ENCODE measurements around the gene ARID1B. TPM values are rescaled to one million over a fixed set of nuclear protein-coding genes. Genes with fewer than 3 reads are reported as not detected.

ARID1B gene
- total RNA-seq, 1 experiment from 2014 or later, result 24.2 TPM

- H3K36me3 ChIP-seq (ENCODE audit: low read depth, low read length), result no peaks in the 10 kb centered on the region
- CTCF ChIA-PET, result no interaction called here
- H3K4me2 ChIP-seq (ENCODE audit: low read length), result no peak overlapping the region
- no peak for TF ChIP-seq EZH2phosphoT487 (IDR thresholded peaks at IDR 0.05; ENCODE audit: borderline replicate concordance, low read length)
- no peak for TF ChIP-seq CTCF (conservative IDR thresholded peaks at IDR 0.05; ENCODE audit: low read depth, low read length)
- no peak for TF ChIP-seq EZH2 (IDR thresholded peaks at IDR 0.05; ENCODE audit: low read length, unreplicated experiment)
- H3K27ac ChIP-seq (ENCODE audit: low read length), result no peak overlapping the region
- POLR2A ChIA-PET (ENCODE audit: unreplicated experiment), result no interaction called here
- no peaks in the 10 kb centered on the region for H4K20me1 ChIP-seq (ENCODE audit: low read length)
- no peak overlapping the region for H3K4me3 ChIP-seq (ENCODE audit: low read length)
- H3K79me2 ChIP-seq (ENCODE audit: low read length), result peaks cover 96% of the 10 kb centered on the region
- BruUV-seq (replicated peaks), result no TSS peak
- H3K9ac ChIP-seq (ENCODE audit: low read length), result no peak overlapping the region
- ATAC-seq (no peak), DNase-seq (no peak)
- intact Hi-C loops (cut with micrococcal nuclease), result no loop called here
- H3K9me3 ChIP-seq (ENCODE audit: low read length), result no peaks in the 10 kb centered on the region
- H2AFZ ChIP-seq (ENCODE audit: low read length), result no peak overlapping the region
- no peaks in the 10 kb centered on the region for H3K27me3 ChIP-seq (ENCODE audit: low read length)
- no peaks in the 10 kb centered on the region for H3F3A ChIP-seq (ENCODE audit: low read length, unreplicated experiment)
- H3K4me1 ChIP-seq (ENCODE audit: insufficient read depth, low read length), result peaks cover 12% of the 10 kb centered on the region
- no peaks in the 10 kb centered on the region for H3K9me2 ChIP-seq (replicated peaks; ENCODE audit: low read length)
Measured at GRCh38 chr6:156975414-156975813, 198.2 kb downstream of the ARID1B start.

- no peak overlapping the region for H3K9ac ChIP-seq (ENCODE audit: low read length)
- H3K9me3 ChIP-seq (ENCODE audit: low read length), result no peaks in the 10 kb centered on the region
- H4K20me1 ChIP-seq (ENCODE audit: low read length), result no peaks in the 10 kb centered on the region
- no peaks in the 10 kb centered on the region for H3K27me3 ChIP-seq (ENCODE audit: low read length)
- H3K9me2 ChIP-seq (replicated peaks; ENCODE audit: low read length), result no peaks in the 10 kb centered on the region
- H3K79me2 ChIP-seq (ENCODE audit: low read length), result peaks cover 96% of the 10 kb centered on the region
- no peaks in the 10 kb centered on the region for H3F3A ChIP-seq (ENCODE audit: low read length, unreplicated experiment)
- ATAC-seq, result no peak
- peaks cover 22% of the 10 kb centered on the region for H3K4me1 ChIP-seq (ENCODE audit: insufficient read depth, low read length)
- H2AFZ ChIP-seq (ENCODE audit: low read length), result no peak overlapping the region
- no TSS peak for BruUV-seq (replicated peaks)
- intact Hi-C loops (cut with micrococcal nuclease), result no loop called here
- H3K36me3 ChIP-seq (ENCODE audit: low read depth, low read length), result no peaks in the 10 kb centered on the region
- no peak overlapping the region for H3K4me3 ChIP-seq (ENCODE audit: low read length)
- ChIA-PET POLR2A (ENCODE audit: unreplicated experiment) (no interaction called here), CTCF (no interaction called here)
- H3K4me2 ChIP-seq (ENCODE audit: low read length), result no peak overlapping the region
- TF ChIP-seq CTCF (conservative IDR thresholded peaks at IDR 0.05; ENCODE audit: low read depth, low read length) (no peak), EZH2phosphoT487 (IDR thresholded peaks at IDR 0.05; ENCODE audit: borderline replicate concordance, low read length) (no peak), EZH2 (IDR thresholded peaks at IDR 0.05; ENCODE audit: low read length, unreplicated experiment) (no peak)
- no peak overlapping the region for H3K27ac ChIP-seq (ENCODE audit: low read length)
- DNase-seq, result no peak
Measured at GRCh38 chr6:156976216-156977127, 199.3 kb downstream of the ARID1B start.
